GM19463 (cell line): ENCODE results near the gene C8A.

Source experiments
- ATAC-seq: cut with Tn5 transposase; IDR thresholded peaks from one replicate; pipeline ENCODE4 v1.9.1; 2021; ENCODE audit warnings: mild to moderate bottlenecking, moderate library complexity; ENCODE audit not compliant: unreplicated experiment

C8A gene

GRCh38 chr1:56923201-56923600 lies 68.6 kb downstream of the C8A start:
- no peak for ATAC-seq

- ATAC-seq, result no peak
Measured at GRCh38 chr1:56924116-56924515, 69.5 kb downstream of the C8A start.

- no peak for ATAC-seq
Measured at GRCh38 chr1:56925193-56925592, 70.6 kb downstream of the C8A start.

- ATAC-seq, result no peak
Measured at GRCh38 chr1:56927171-56927570, 72.6 kb downstream of the C8A start.

GRCh38 chr1:56927986-56928385 lies 73.4 kb downstream of the C8A start:
- no peak for ATAC-seq

GRCh38 chr1:56929492-56929891 lies 74.9 kb downstream of the C8A start:
- no peak for ATAC-seq

- no peak for ATAC-seq
Measured at GRCh38 chr1:56931211-56931610, 76.6 kb downstream of the C8A start.

- ATAC-seq, result no peak
Measured at GRCh38 chr1:56931686-56932085, 77.1 kb downstream of the C8A start.

GRCh38 chr1:56933161-56933560 lies 78.6 kb downstream of the C8A start:
- no peak for ATAC-seq

- no peak for ATAC-seq
Measured at GRCh38 chr1:56933606-56934005, 79.0 kb downstream of the C8A start.

GRCh38 chr1:56934430-56935060 lies 79.9 kb downstream of the C8A start:
- no peak for ATAC-seq

- ATAC-seq, result no peak
Measured at GRCh38 chr1:56938646-56939045, 84.0 kb downstream of the C8A start.

GRCh38 chr1:56939209-56939608 lies 84.6 kb downstream of the C8A start:
- no peak for ATAC-seq

GRCh38 chr1:56940039-56940438 lies 85.4 kb downstream of the C8A start:
- ATAC-seq, result no peak

- no peak for ATAC-seq
Measured at GRCh38 chr1:56948403-56949023, 93.9 kb downstream of the C8A start.

- no peak for ATAC-seq
Measured at GRCh38 chr1:56952501-56952900, 97.9 kb downstream of the C8A start.

GRCh38 chr1:56953386-56953785 lies 98.8 kb downstream of the C8A start:
- no peak for ATAC-seq

- no peak for ATAC-seq
Measured at GRCh38 chr1:56954664-56955063, 100.1 kb downstream of the C8A start.

GRCh38 chr1:56957931-56958330 lies 103.3 kb downstream of the C8A start:
- no peak for ATAC-seq

- no peak for ATAC-seq
Measured at GRCh38 chr1:56958526-56958925, 103.9 kb downstream of the C8A start.

GRCh38 chr1:56961426-56961825 lies 106.8 kb downstream of the C8A start:
- ATAC-seq, result no peak

GRCh38 chr1:56963667-56964066 lies 109.1 kb downstream of the C8A start:
- no peak for ATAC-seq
